ENCODE data around the gene PDXDC1.
"Not testable (repeated sequence)": the region's sequence is repeated elsewhere in the genome, so short reads cannot be mapped to it uniquely, and the experiment has no call there.

- not testable (repeated sequence) for TF ChIP-seq POLR2A, CTCF (IDR thresholded peaks at IDR 0.05)
Measured at GRCh38 chr16:15130256-15130932, 155.6 kb downstream of the PDXDC1 start.

All from heart left ventricle (tissue), 13 donors.